ENCODE measurements around the gene MMS22L. TPM values are rescaled to one million over a fixed set of nuclear protein-coding genes. Genes with fewer than 3 reads are reported as not detected.

Gene MMS22L
- total and polyA plus RNA-seq, 7 donors, result 0.60 to 9.7 (median 5.4) TPM

DNA sequence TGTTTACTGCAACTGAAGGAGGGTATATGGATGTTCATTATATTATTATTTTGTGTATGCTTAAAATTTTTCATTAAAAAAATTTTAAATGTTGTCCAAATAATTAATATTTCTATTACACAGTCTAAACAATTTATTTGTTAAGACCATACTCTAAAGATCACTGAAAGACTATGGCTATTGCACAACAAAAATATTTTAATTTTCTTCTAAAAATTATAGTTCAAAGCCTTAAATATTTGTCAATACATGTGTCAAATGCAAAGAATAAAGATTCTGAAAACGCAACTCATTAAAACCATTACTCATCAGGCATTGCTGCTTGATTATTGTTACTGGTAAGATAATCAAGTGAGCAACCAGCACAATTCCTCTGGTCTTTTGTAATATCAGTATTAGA, 2.2 kb downstream of the MMS22L start:
- Histone ChIP-seq H3K36me3 (peaks cover 0 to 4% (median 1%) of the 10 kb centered on the region in 4 donors), H3K27ac (no peak overlapping the region), H3K9me3 (no peaks in the 10 kb centered on the region), H3K4me1 (peaks cover 0 to 17% (median 10%) of the 10 kb centered on the region in 4 donors), H3K4me3 (no peak overlapping the region), H3K27me3 (no peaks in the 10 kb centered on the region)
- 88 to 95% methylated on average over 1 of the region's 1 CpG for WGBS, 2 donors
- no peak for DNase-seq
- intact Hi-C loops (cut with DNase I), result loop anchor here (10.0 kb wide), 2 partner anchors 386 to 1706 kb away; partner anchors contain the start of genes MANEA and NDUFAF4
- no peak for TF ChIP-seq POLR2A (IDR thresholded peaks at IDR 0.05)
- no peak for TF ChIP-seq POLR2AphosphoS5 (IDR thresholded peaks at IDR 0.05)
- TF ChIP-seq, protein P1, sequence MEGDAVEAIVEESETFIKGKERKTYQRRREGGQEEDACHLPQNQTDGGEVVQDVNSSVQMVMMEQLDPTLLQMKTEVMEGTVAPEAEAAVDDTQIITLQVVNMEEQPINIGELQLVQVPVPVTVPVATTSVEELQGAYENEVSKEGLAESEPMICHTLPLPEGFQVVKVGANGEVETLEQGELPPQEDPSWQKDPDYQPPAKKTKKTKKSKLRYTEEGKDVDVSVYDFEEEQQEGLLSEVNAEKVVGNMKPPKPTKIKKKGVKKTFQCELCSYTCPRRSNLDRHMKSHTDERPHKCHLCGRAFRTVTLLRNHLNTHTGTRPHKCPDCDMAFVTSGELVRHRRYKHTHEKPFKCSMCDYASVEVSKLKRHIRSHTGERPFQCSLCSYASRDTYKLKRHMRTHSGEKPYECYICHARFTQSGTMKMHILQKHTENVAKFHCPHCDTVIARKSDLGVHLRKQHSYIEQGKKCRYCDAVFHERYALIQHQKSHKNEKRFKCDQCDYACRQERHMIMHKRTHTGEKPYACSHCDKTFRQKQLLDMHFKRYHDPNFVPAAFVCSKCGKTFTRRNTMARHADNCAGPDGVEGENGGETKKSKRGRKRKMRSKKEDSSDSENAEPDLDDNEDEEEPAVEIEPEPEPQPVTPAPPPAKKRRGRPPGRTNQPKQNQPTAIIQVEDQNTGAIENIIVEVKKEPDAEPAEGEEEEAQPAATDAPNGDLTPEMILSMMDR (IDR thresholded peaks at IDR 0.05), result no peak
- no peak for TF ChIP-seq EP300 (IDR thresholded peaks at IDR 0.05)

DNA sequence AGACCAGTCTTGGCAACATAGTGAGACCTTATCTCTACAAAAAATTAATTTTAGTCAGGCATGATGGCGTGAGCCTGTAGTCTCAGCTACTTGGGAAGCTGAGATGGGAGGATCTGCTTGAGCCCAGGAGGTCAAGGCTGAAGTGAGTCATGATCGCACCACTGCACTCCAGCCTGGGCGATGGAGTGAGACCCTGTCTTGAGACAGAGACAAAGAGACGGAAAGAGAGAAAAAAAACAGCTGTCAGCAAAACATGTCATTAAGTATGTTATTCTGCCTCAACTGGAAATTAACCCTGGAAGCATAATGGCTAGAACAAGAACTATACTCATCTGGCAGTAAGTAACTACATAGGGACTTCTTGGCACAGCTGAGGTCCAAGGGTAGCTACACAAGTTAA, 7.2 kb downstream of the MMS22L start:
- no peak overlapping the region for H3K4me3 ChIP-seq
- 90 to 95% methylated on average over 4 of the region's 4 CpGs for WGBS, 2 donors
- H3K36me3 ChIP-seq, result peaks cover 0 to 29% (median 7%) of the 10 kb centered on the region in 4 donors
- H3K27ac ChIP-seq, result no peak overlapping the region
- H3K4me1 ChIP-seq, result no peaks in the 10 kb centered on the region
- no peaks in the 10 kb centered on the region for H3K27me3 ChIP-seq
- DNase-seq, result no peak
- intact Hi-C loops (cut with DNase I), result no loop called here
- no peak for TF ChIP-seq POLR2A (IDR thresholded peaks at IDR 0.05)
- TF ChIP-seq POLR2AphosphoS5 (IDR thresholded peaks at IDR 0.05), result no peak
- TF ChIP-seq, protein P1 (IDR thresholded peaks at IDR 0.05), result no peak
- no peak for TF ChIP-seq EP300 (IDR thresholded peaks at IDR 0.05)
- no peaks in the 10 kb centered on the region for H3K9me3 ChIP-seq

DNA sequence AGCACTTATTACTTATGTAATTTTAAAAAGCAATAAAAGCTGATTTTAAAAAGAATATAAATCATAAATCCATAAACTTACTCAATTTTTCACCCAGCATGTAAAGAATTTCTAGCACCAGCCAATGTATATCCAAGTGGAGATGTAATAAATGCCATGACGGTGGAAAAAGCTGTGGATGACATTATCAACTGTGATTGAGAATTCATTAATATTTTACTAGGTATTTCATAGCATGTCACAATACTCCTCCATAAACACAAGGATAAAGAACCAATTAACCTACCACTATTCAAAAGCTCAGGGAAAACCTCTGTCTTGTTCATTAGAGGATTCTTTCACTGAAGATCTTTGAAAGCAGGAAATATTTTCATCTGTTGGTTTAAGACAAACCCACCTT, 13.2 kb downstream of the MMS22L start:
- DNase-seq, result no peak
- no peaks in the 10 kb centered on the region for H3K9me3 ChIP-seq
- peaks cover 0 to 69% (median 11%) of the 10 kb centered on the region in 4 donors for H3K36me3 ChIP-seq
- 66 to 90% methylated on average over 1 of the region's 1 CpG for WGBS, 2 donors
- intact Hi-C loops (cut with DNase I), result no loop called here
- TF ChIP-seq EP300 (IDR thresholded peaks at IDR 0.05), result no peak
- no peak for TF ChIP-seq POLR2AphosphoS5 (IDR thresholded peaks at IDR 0.05)
- no peaks in the 10 kb centered on the region for H3K4me1 ChIP-seq
- H3K4me3 ChIP-seq, result no peak overlapping the region
- H3K27ac ChIP-seq, result no peak overlapping the region
- H3K27me3 ChIP-seq, result no peaks in the 10 kb centered on the region

DNA sequence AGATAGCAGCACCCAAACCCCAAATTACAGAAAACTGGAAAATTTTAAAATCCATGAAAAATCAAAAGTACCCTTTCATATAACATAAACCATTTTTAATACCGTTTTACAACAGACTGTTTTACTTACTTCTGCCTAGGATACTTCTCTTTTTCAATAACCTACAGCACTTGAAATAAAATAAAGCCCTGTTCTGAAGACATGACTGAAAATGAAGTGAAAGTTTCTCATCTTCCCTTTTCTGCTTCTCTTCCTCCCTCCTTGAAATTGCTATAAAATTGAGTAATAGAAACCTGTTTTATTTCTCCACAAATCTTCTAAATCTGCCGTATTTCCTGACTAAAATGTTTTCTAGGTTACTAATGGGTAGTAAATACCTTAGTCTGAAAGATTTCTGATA, 20.3 kb downstream of the MMS22L start:
- intact Hi-C loops (cut with DNase I), result no loop called here
- no peak overlapping the region for H3K27ac ChIP-seq
- WGBS, 2 donors, result 73 to 87% methylated on average over 2 of the region's 2 CpGs
- H3K27me3 ChIP-seq, result no peaks in the 10 kb centered on the region
- no peaks in the 10 kb centered on the region for H3K9me3 ChIP-seq
- TF ChIP-seq EP300 (IDR thresholded peaks at IDR 0.05), result no peak
- no peak for TF ChIP-seq POLR2AphosphoS5 (IDR thresholded peaks at IDR 0.05)
- TF ChIP-seq, protein P1 (IDR thresholded peaks at IDR 0.05), result no peak
- no peak for TF ChIP-seq POLR2A (IDR thresholded peaks at IDR 0.05)
- no peak for DNase-seq
- H3K4me3 ChIP-seq, result no peak overlapping the region
- H3K4me1 ChIP-seq, result no peaks in the 10 kb centered on the region
- peaks cover 0 to 55% (median 7%) of the 10 kb centered on the region in 4 donors for H3K36me3 ChIP-seq

DNA sequence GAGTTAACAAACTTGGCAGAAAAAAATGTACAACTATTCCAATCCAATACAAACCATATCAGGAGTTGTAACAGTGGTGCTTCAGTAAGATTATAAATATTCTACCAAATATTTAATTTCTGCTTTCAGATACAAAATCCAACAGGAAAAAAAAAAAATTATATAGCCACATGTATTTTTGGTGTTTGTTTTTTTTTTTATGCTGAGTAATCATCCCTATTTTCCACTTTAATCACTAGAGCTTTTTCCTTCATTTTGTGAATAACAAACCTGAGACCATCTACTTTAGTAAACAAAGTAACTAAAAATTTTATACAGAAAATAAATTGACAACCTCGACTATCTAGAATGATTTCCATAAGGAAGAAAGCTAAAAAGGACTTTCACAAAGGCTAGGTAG, 36.2 kb downstream of the MMS22L start:
- Histone ChIP-seq H3K27ac (no peak overlapping the region), H3K4me1 (no peaks in the 10 kb centered on the region), H3K4me3 (no peak overlapping the region), H3K27me3 (no peaks in the 10 kb centered on the region), H3K9me3 (no peaks in the 10 kb centered on the region), H3K36me3 (peaks cover 0 to 6% (median 0%) of the 10 kb centered on the region in 4 donors)
- no peak for TF ChIP-seq POLR2A (IDR thresholded peaks at IDR 0.05)
- TF ChIP-seq, protein P1 (IDR thresholded peaks at IDR 0.05), result no peak
- 86 to 96% methylated on average over 1 of the region's 1 CpG for WGBS, 2 donors
- intact Hi-C loops (cut with DNase I), result no loop called here
- no peak for DNase-seq
